ENCODE measurements around the gene KANSL1.

The KANSL1 gene

DNA sequence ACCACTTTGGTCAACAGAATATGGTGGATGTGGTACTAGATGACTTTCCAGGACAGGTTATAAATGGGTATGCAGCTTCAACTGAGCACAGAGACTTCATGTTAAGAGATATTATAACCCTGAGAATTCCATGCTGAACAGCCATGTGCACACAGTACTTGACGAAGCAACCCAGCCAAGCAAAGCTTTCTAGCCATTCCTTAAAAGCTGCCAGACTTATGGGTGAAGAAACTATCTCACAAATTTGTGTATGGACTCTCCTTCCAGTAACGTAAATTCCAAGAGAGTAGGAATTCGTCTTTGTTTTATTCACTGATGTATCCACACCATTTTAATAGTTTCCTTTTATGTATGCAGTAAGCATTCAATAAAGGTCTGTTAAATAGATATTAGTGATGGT is 76.1 kb downstream of the KANSL1 start:
- H3K27ac ChIP-seq = no peak overlapping the region
- TF ChIP-seq, protein P1, sequence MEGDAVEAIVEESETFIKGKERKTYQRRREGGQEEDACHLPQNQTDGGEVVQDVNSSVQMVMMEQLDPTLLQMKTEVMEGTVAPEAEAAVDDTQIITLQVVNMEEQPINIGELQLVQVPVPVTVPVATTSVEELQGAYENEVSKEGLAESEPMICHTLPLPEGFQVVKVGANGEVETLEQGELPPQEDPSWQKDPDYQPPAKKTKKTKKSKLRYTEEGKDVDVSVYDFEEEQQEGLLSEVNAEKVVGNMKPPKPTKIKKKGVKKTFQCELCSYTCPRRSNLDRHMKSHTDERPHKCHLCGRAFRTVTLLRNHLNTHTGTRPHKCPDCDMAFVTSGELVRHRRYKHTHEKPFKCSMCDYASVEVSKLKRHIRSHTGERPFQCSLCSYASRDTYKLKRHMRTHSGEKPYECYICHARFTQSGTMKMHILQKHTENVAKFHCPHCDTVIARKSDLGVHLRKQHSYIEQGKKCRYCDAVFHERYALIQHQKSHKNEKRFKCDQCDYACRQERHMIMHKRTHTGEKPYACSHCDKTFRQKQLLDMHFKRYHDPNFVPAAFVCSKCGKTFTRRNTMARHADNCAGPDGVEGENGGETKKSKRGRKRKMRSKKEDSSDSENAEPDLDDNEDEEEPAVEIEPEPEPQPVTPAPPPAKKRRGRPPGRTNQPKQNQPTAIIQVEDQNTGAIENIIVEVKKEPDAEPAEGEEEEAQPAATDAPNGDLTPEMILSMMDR (conservative IDR thresholded peaks at IDR 0.05) = no peak
- no peak for TF ChIP-seq ZFX (IDR thresholded peaks at IDR 0.05)

DNA sequence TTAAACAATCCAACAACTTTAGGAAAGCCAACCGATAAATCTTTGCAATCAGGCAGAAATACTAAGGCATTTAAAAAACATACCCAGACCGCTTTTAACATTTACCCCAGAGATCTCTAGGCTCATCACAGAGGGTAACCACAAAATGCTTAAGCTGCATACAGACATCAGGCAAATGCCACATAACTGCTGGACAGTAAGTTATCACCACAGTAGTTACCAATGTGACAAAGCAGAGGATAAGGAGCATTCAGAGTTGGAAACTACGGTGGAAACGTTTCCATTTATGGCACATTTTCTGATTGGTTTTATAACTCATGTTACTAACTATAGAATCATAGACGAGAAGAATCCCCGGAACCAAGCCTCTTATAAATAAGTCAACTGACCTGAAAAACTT is 77.5 kb downstream of the KANSL1 start:
- no peak for TF ChIP-seq ZFX (IDR thresholded peaks at IDR 0.05)
- TF ChIP-seq, protein P1 (conservative IDR thresholded peaks at IDR 0.05) = no peak

DNA sequence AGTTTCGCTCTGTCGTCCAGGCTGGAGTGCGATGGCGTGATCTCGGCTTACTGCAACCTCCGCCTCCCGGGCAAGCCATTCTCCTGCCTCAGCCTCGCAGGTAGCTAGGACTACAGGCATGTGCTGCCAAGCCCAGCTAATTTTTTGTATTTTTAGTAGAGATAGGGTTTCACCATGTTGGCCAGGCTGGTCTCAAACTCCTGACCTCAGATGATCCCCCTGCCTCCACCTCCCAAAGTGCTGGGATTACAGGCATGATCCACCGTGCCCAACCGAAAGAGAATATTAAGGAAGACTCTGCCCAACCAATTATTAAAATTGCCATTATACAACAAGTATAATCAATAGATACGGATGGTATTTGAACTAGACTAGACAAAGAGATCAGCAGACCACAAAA is 82.0 kb downstream of the KANSL1 start:
- H3K27ac ChIP-seq = peak overlapping the region; percentile 57

More for the DNA sequence above, 77.5 kb downstream of the KANSL1 start:
- no peak overlapping the region for H3K27ac ChIP-seq

DNA sequence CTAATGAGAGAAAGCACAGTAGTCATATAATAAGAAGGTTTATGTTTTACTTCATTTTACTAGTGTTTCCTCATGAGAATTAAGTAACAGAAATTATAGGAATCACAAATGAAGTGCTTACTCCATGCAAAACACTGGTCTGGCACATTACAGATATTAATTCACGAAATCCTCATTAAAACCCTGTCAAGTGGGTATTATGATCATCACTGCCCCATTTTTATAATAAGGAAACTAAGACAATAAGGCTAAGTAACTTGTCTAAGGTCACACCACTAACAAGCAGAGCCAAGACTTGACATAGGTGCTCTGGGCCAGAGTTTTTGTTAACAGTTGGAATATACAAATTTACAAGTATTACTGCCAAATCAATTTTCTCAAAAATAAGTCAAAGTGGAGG is 83.0 kb downstream of the KANSL1 start:
- H3K27ac ChIP-seq = no peak overlapping the region
- TF ChIP-seq, protein P1 (conservative IDR thresholded peaks at IDR 0.05) = no peak
- TF ChIP-seq ZFX (IDR thresholded peaks at IDR 0.05) = no peak

DNA sequence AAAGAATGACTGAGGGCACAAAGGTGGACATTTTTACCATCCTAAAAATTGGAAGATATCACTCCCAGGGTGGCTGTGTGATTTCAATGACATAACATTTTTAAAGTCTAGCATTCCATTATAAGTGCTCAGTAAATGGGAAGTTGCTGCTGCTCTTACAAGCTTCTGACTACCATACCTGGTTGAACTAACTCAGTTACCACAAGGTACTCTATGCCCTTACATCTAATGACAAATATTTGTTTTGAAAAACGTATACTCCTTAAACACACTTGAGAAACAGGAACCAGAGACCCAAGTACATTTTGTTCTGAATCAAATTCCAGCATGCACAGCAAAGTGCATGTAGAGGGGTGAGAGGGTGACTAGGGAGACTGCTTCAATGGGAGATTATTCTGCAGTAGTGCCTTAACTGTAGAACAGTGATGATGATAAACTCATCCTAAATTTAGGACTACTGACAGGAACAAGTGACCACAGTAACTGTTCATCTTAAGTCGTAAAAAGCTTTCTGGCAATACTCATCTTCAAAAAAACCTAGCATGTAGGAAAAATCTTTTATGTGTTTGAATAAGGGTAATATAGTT is 83.5 kb downstream of the KANSL1 start:
- H3K27ac ChIP-seq = no peak overlapping the region
- TF ChIP-seq ZFX (IDR thresholded peaks at IDR 0.05) = no peak
- TF ChIP-seq, protein P1 (conservative IDR thresholded peaks at IDR 0.05) = no peak

DNA sequence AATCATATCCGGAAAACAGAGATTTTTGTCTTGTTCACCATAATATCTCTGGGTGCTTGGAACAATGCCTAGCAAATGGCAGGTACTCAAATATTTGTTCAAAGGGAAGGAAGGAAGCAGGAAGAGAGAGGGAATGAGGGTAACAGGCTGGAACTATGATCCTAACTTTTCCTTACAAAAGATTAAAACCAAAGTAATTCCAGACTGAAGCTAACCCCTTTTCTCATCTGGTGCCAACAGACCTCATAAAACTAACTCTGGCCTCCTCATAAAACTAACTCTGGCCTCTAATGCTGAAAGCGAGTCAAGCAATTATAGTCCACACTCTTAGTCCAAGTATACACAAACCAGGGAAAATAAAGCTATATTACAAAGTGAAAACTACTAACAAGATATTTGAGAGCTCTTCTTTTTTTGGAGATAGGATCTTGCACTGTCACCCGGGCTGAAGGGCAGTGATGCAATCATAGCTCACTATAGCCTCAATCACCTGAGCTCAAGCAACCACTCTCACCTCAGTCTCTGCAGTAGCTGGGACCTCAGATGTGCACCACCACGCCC is 84.6 kb downstream of the KANSL1 start:
- H3K27ac ChIP-seq = peak overlapping the region; percentile 99
- no peak for TF ChIP-seq ZFX (IDR thresholded peaks at IDR 0.05)
- TF ChIP-seq, protein P1 (conservative IDR thresholded peaks at IDR 0.05) = no peak

DNA sequence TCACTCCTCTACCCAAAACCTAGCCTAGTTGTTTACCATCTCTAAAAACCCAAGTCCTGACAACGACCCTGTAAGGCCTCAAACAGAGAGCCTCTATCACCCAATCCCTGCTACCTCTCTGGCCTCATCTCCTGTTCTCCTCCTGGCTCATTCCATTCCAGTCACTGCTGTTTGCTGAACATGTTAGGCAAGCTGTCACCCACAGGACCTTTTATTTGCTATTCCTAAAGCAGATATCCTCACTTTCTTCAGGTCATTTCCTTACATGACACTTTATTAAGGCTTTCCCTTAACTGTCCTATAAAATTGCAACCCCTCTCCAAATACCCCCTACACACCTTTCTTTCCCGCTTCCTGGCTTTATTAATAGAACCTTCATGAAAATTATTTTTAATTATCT is 85.1 kb downstream of the KANSL1 start:
- peak overlapping the region; percentile 77; the same call in 1 of the 2 replicates for H3K27ac ChIP-seq
- TF ChIP-seq ZFX (IDR thresholded peaks at IDR 0.05) = no peak
- TF ChIP-seq, protein P1 (conservative IDR thresholded peaks at IDR 0.05) = no peak
